Vagina (tissue), 2 donors: ENCODE measurements around the gene RBM23.

Experiments
- POLR2AphosphoS5 ChIP-seq, 2 donors: sonication (generic); formaldehyde crosslinking; IDR thresholded peaks; one replicate each; pipeline ENCODE4 v1.9.0; 2017; ENCODE audit warnings: antibody characterized with exemption in 2 of 2, mild to moderate bottlenecking in 2 of 2, low read depth in 1 of 2; ENCODE audit not compliant: insufficient read depth in 1 of 2
- TF ChIP-seq, protein P1 (sequence below), 3 experiments: fragments of 450-650 bp in 2 of 3; fragments of 200-600 bp in 1 of 3; sonication (generic) in 1 of 3; IDR thresholded peaks; one replicate each; pipeline ENCODE4 v1.5.1; 2017 to 2019; ENCODE audit warnings: antibody characterized with exemption in 3 of 3, mild to moderate bottlenecking in 2 of 3, moderate library complexity in 2 of 3

DNA sequence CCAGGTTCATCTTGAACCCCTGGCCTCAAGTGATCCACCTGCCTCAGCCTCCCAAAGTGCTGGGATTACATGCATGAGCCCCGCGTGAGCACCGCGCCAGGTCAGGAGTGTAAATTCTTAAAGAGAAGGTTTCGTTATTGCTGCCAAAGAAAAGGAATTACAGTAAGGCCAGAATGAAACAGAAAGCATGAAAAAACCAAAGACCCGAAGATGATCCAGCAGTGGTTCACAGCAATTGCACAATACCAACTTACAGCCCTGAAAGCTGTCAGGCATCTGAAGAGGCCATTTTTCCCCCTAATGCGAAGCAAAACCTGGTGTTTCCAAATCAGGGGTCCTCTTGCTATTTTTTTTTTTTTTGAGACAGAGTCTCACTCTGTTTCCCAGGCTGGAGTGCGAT is 10.3 kb downstream of the RBM23 start:
- no peak for TF ChIP-seq POLR2AphosphoS5 (IDR thresholded peaks at IDR 0.05; ENCODE audit: insufficient read depth in 1 of 2, low read depth in 1 of 2)
- TF ChIP-seq, protein P1, sequence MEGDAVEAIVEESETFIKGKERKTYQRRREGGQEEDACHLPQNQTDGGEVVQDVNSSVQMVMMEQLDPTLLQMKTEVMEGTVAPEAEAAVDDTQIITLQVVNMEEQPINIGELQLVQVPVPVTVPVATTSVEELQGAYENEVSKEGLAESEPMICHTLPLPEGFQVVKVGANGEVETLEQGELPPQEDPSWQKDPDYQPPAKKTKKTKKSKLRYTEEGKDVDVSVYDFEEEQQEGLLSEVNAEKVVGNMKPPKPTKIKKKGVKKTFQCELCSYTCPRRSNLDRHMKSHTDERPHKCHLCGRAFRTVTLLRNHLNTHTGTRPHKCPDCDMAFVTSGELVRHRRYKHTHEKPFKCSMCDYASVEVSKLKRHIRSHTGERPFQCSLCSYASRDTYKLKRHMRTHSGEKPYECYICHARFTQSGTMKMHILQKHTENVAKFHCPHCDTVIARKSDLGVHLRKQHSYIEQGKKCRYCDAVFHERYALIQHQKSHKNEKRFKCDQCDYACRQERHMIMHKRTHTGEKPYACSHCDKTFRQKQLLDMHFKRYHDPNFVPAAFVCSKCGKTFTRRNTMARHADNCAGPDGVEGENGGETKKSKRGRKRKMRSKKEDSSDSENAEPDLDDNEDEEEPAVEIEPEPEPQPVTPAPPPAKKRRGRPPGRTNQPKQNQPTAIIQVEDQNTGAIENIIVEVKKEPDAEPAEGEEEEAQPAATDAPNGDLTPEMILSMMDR (IDR thresholded peaks at IDR 0.05) = no peak
